Measurements from ENCODE around the gene DDC.

DNA sequence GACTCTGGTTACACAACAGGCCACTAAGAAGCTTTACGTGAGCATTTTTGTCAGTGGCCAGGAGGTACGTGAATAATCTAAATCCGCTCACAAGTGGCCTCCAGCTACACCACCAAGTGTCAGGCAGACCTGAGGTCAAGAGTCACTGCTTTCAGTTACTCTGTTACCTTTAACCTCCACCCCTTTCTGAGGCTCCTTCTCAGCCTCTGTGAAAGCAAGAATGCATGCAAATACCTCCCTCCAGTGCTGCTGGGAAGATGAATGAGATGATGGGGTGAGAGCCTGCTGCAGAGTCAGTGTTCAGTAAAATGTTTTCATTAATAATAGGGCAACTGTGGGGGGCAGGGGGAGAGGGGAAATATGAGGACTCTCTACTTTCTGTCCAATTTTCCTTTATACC, 11.2 kb downstream of the DDC start:
- TF ChIP-seq, protein P1, sequence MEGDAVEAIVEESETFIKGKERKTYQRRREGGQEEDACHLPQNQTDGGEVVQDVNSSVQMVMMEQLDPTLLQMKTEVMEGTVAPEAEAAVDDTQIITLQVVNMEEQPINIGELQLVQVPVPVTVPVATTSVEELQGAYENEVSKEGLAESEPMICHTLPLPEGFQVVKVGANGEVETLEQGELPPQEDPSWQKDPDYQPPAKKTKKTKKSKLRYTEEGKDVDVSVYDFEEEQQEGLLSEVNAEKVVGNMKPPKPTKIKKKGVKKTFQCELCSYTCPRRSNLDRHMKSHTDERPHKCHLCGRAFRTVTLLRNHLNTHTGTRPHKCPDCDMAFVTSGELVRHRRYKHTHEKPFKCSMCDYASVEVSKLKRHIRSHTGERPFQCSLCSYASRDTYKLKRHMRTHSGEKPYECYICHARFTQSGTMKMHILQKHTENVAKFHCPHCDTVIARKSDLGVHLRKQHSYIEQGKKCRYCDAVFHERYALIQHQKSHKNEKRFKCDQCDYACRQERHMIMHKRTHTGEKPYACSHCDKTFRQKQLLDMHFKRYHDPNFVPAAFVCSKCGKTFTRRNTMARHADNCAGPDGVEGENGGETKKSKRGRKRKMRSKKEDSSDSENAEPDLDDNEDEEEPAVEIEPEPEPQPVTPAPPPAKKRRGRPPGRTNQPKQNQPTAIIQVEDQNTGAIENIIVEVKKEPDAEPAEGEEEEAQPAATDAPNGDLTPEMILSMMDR (IDR thresholded peaks at IDR 0.05; ENCODE audit: insufficient read depth, low read length, poor library complexity, severe bottlenecking) = no peak
- TF ChIP-seq EZH2phosphoT487 (conservative IDR thresholded peaks at IDR 0.05; ENCODE audit: low read length) = no peak
